Heart right ventricle (tissue), 16 donors: ENCODE measurements around the gene MAD2L1BP. TPM values are rescaled to one million over a fixed set of nuclear protein-coding genes. Genes with fewer than 3 reads are reported as not detected.
A peak's percentile ranks its signal among the peaks of the same experiment; 100 is the strongest.

Source experiments
- ATAC-seq, 8 donors: fragments of 200-7000 bp; cut with Tn5 transposase; one replicate each; pipeline ENCODE4 v1.9.1; 2020; ENCODE audit warnings: mild to moderate bottlenecking in 8 of 8, moderate library complexity in 8 of 8, moderate number of reproducible peaks in 1 of 8
- DNase-seq, 2 donors: peaks; one replicate each; pipeline ENCODE4 v3.0.0-alpha.2; 2020
- H3K27ac ChIP-seq, 10 donors: fragments of 200-600 bp; sonication (generic) in 2 of 10; one replicate each; pipeline versions ENCODE4 v1.5.0 to v1.8.0; 2020 to 2022; ENCODE audit warnings: mild to moderate bottlenecking in 3 of 10
- H3K27me3 ChIP-seq, 7 donors: fragments of 200-600 bp; one replicate each; pipeline ENCODE4 v1.8.0; 2021 to 2022; ENCODE audit warnings: mild to moderate bottlenecking in 2 of 7
- H3K36me3 ChIP-seq, 9 donors: fragments of 200-600 bp; sonication (generic) in 1 of 9; one replicate each; pipeline versions ENCODE4 v1.5.0 to v1.8.0; 2020 to 2022; ENCODE audit warnings: mild to moderate bottlenecking in 2 of 9
- H3K4me1 ChIP-seq, 9 donors: fragments of 200-600 bp; sonication (generic) in 1 of 9; one replicate each; pipeline versions ENCODE4 v1.5.0 to v1.8.0; 2020 to 2022; ENCODE audit warnings: mild to moderate bottlenecking in 4 of 9
- H3K4me3 ChIP-seq, 10 donors: fragments of 200-600 bp; sonication (generic) in 2 of 10; one replicate each; pipeline versions ENCODE4 v1.5.0 to v1.8.0; 2020 to 2022; ENCODE audit warnings: mild to moderate bottlenecking in 7 of 10, moderate library complexity in 2 of 10
- H3K9me3 ChIP-seq, 11 donors: fragments of 200-600 bp in 10 of 11; sonication (generic) in 2 of 11; one replicate each; pipeline versions ENCODE4 v1.5.0 to v1.8.0; 2013 to 2022; ENCODE audit warnings: mild to moderate bottlenecking in 2 of 11, control low read depth in 1 of 11, moderate library complexity in 1 of 11
- CTCF ChIP-seq, 9 donors: fragments of 200-600 bp; sonication (generic) in 2 of 9; IDR thresholded peaks; one replicate each; pipeline versions ENCODE4 v1.5.0 to v1.8.0; 2021 to 2022; ENCODE audit warnings: antibody characterized with exemption in 9 of 9, mild to moderate bottlenecking in 5 of 9, moderate library complexity in 1 of 9
- whole genome bisulfite sequencing, 2 donors: extraction: QIAGEN DNeasy Blood & Tissue Kit; methylation state at CpG; one replicate each; pipeline ENCODE4 v1.1.7; 2013; ENCODE audit warnings: inconsistent platforms in 1 of 2; 5-methylcytosine and 5-hydroxymethylcytosine counted together
- intact Hi-C, 10 donors: fragments of 100-400 bp; cut with DNase I; formaldehyde crosslinking; loops; one replicate each; pipeline versions ENCODE4 v1.11.1 to v1.14.2; 2022
- polyA plus RNA-seq, 2 donors: library from polyadenylated mRNA; stranded (reverse); fragments of 200-250 nt; gene quantifications; one replicate each; pipeline ENCODE4 v1.2.3, GENCODE V29; 2013
- total RNA-seq, 10 donors: library from RNA; stranded (reverse); fragmentation: NEBNext Ultra II Directional in 3 of 10; extraction: Animal tissue kit (Norgen Biotek cat#: 25700) in 3 of 10; gene quantifications; one replicate each; pipeline versions ENCODE4 v1.2.1 to v1.2.4, GENCODE V29; 2021 to 2023
- donor health status: Arrhythmogenic right ventricular cardiomyopathy.
- donor health status: ischemic (EF 13 %, LVEDD 7.1; RV severe dilation, severe dysfunction).
- donor health status: healthy with polysubstance abuse.
- donor health status: DM: no; HTN: yes; CAD: no.
- donor health status: DM: no; HTN: no; CAD: no.
- donor health status: ischemic (EF 25% LVEDD 6.9; RV normal size, moderate dysfunction).
- donor health status: ischemic (EF 25% LVEDD 5.7; RV mildly dilated, moderate dysfunction).
- donor health status: healthy.
- donor health status: DM: yes; HTN: yes; CAD: no.
- donor health status: Ischemic cardiomyopathy.
- donor health status: ischemic (EF 35%, LVEDD 5.7; RV mildly dilated, moderate dysfunction).
- donor health status: nonischemic (EF 11% LVEDD 7.7; RV severe dilation, severe dysfunction).
- donor health status: DM: yes; HTN: yes; CAD: no.
- donor health status: PGD.
- donor health status: ischemic (EF 29% LVEDD 5.4; RV normal size, mild dysfunction).
- donor health status: nonischemic (EF 23%, LVEDD 6.1; RV moderate dilation, normal function).

The MAD2L1BP gene
- total and polyA plus RNA-seq, 12 donors, result 13.5 to 34.8 (median 28.1) TPM

- H3K4me3 ChIP-seq, result no peak overlapping the region
- WGBS, 2 donors, result 92 to 95% methylated on average over 2 of the region's 2 CpGs
- no peak for TF ChIP-seq CTCF (IDR thresholded peaks at IDR 0.05)
- ATAC-seq (no peak), DNase-seq (no peak)
- peaks cover 10 to 38% (median 17%) of the 10 kb centered on the region in 9 donors for H3K4me1 ChIP-seq
- H3K36me3 ChIP-seq, result peaks cover 3 to 91% (median 52%) of the 10 kb centered on the region in 9 donors
- H3K27ac ChIP-seq, result no peak overlapping the region
- no peaks in the 10 kb centered on the region for H3K27me3 ChIP-seq
- intact Hi-C loops, result no loop called here
- no peaks in the 10 kb centered on the region for H3K9me3 ChIP-seq
These were observed 38.7 kb downstream of the MAD2L1BP start for GRCh38 chr6:43674291-43674690.

GRCh38 chr6:43674921-43675320, 39.3 kb downstream of the MAD2L1BP start:
- peaks cover 3 to 97% (median 53%) of the 10 kb centered on the region in 9 donors for H3K36me3 ChIP-seq
- DNase-seq (no peak), ATAC-seq (no peak)
- peaks cover 4 to 37% (median 10%) of the 10 kb centered on the region in 9 donors for H3K4me1 ChIP-seq
- intact Hi-C loops, result no loop called here
- no peaks in the 10 kb centered on the region for H3K9me3 ChIP-seq
- no peak overlapping the region for H3K27ac ChIP-seq
- H3K4me3 ChIP-seq, result no peak overlapping the region
- 96 to 97% methylated on average over 8 of the region's 8 CpGs for WGBS, 2 donors
- H3K27me3 ChIP-seq, result no peaks in the 10 kb centered on the region
- no peak for TF ChIP-seq CTCF (IDR thresholded peaks at IDR 0.05)

- H3K4me3 ChIP-seq, result no peak overlapping the region
- no peaks in the 10 kb centered on the region for H3K9me3 ChIP-seq
- ATAC-seq (peak in 3 of 8 donors; percentile 21 to 28 (median 28)), DNase-seq (no peak)
- H3K27ac ChIP-seq, result peak overlapping the region in 4 of 10 donors; percentile 29 to 54 (median 34)
- 78 to 84% methylated on average over 7 of the region's 7 CpGs for WGBS, 2 donors
- intact Hi-C loops, result no loop called here
- H3K4me1 ChIP-seq, result peaks cover 0 to 44% (median 19%) of the 10 kb centered on the region in 9 donors
- H3K27me3 ChIP-seq, result no peaks in the 10 kb centered on the region
- H3K36me3 ChIP-seq, result peaks cover 3 to 98% (median 43%) of the 10 kb centered on the region in 9 donors
- TF ChIP-seq CTCF (IDR thresholded peaks at IDR 0.05), result no peak
These were observed 41.4 kb downstream of the MAD2L1BP start for GRCh38 chr6:43676962-43677606.

- peaks cover 1 to 51% (median 20%) of the 10 kb centered on the region in 9 donors for H3K4me1 ChIP-seq
- peaks cover 3 to 98% (median 43%) of the 10 kb centered on the region in 9 donors for H3K36me3 ChIP-seq
- no peak for DNase-seq
These were observed 42.1 kb downstream of the MAD2L1BP start for GRCh38 chr6:43677759-43678158.

More at GRCh38 chr6:43677759-43678158, 42.1 kb downstream of the MAD2L1BP start:
- no peak for TF ChIP-seq CTCF (IDR thresholded peaks at IDR 0.05)
- H3K27ac ChIP-seq, result peak overlapping the region in 2 of 10 donors; percentile 1 to 54
- WGBS, 2 donors, result 83 to 91% methylated on average over 7 of the region's 7 CpGs
- ATAC-seq, result no peak
- no peaks in the 10 kb centered on the region for H3K9me3 ChIP-seq
- intact Hi-C loops, result no loop called here
- H3K27me3 ChIP-seq, result no peaks in the 10 kb centered on the region
- H3K4me3 ChIP-seq, result no peak overlapping the region
